Activated naive CD4-positive, alpha-beta T cell treated with anti-CD3 and anti-CD28 coated beads, Interleukin-2, amount 50 U/mL, for 24 hours (primary cell): ENCODE data around the gene VAPA.

Experiments used
- H3K27ac Mint-ChIP-seq: one replicate; pipeline ENCODE4 v1.8.0; 2021; ENCODE audit warnings: mild to moderate bottlenecking, mixed read lengths
- H3K27me3 Mint-ChIP-seq: one replicate; pipeline ENCODE4 v1.8.0; 2021; ENCODE audit warnings: mixed read lengths
- H3K36me3 Mint-ChIP-seq: one replicate; pipeline ENCODE4 v1.8.0; 2021; ENCODE audit warnings: mixed read lengths
- H3K4me1 Mint-ChIP-seq: one replicate; pipeline ENCODE4 v1.8.0; 2021; ENCODE audit warnings: mixed read lengths
- H3K4me3 Mint-ChIP-seq: one replicate; pipeline ENCODE4 v1.8.0; 2021; ENCODE audit warnings: mild to moderate bottlenecking, mixed read lengths
- H3K9me3 Mint-ChIP-seq: one replicate; pipeline ENCODE4 v1.8.0; 2021; ENCODE audit warnings: mixed read lengths

VAPA gene

DNA sequence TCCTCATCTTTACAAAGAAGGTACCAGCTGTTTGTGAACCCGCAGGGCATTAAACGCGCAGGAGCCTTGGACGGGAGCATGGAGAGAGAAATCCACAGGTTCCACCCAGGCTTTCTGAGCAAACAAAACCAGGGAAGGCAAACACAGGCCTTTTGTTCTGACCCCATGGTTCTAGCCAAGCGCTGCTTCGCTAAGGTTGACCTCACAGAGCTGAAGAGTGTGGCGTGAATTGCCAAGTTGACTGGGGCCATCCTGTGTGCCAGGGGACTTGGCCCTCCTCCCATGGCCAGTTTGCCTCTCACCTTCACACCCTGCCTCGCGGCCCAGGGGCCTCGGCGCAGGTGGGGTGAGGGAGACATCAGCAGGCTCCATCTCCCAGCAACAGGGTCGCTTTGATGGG is 74.1 kb downstream of the VAPA start:
- no peaks in the 10 kb centered on the region for H3K36me3 Mint-ChIP-seq
- H3K4me3 Mint-ChIP-seq: no peak overlapping the region
- H3K27ac Mint-ChIP-seq: no peak overlapping the region
- H3K4me1 Mint-ChIP-seq: no peaks in the 10 kb centered on the region
- no peaks in the 10 kb centered on the region for H3K9me3 Mint-ChIP-seq
- peaks cover 11% of the 10 kb centered on the region for H3K27me3 Mint-ChIP-seq

GRCh38 chr18:9988665-9989064 is 74.8 kb downstream of the VAPA start:
- no peak overlapping the region for H3K27ac Mint-ChIP-seq
- H3K4me3 Mint-ChIP-seq: no peak overlapping the region
- no peaks in the 10 kb centered on the region for H3K9me3 Mint-ChIP-seq
- H3K36me3 Mint-ChIP-seq: no peaks in the 10 kb centered on the region
- H3K27me3 Mint-ChIP-seq: peaks cover 11% of the 10 kb centered on the region
- H3K4me1 Mint-ChIP-seq: no peaks in the 10 kb centered on the region

- H3K27me3 Mint-ChIP-seq: peaks cover 11% of the 10 kb centered on the region
- H3K27ac Mint-ChIP-seq: no peak overlapping the region
- H3K9me3 Mint-ChIP-seq: no peaks in the 10 kb centered on the region
- no peaks in the 10 kb centered on the region for H3K4me1 Mint-ChIP-seq
- no peaks in the 10 kb centered on the region for H3K36me3 Mint-ChIP-seq
- H3K4me3 Mint-ChIP-seq: no peak overlapping the region
Observed at GRCh38 chr18:9989481-9989880, 75.7 kb downstream of the VAPA start.

DNA sequence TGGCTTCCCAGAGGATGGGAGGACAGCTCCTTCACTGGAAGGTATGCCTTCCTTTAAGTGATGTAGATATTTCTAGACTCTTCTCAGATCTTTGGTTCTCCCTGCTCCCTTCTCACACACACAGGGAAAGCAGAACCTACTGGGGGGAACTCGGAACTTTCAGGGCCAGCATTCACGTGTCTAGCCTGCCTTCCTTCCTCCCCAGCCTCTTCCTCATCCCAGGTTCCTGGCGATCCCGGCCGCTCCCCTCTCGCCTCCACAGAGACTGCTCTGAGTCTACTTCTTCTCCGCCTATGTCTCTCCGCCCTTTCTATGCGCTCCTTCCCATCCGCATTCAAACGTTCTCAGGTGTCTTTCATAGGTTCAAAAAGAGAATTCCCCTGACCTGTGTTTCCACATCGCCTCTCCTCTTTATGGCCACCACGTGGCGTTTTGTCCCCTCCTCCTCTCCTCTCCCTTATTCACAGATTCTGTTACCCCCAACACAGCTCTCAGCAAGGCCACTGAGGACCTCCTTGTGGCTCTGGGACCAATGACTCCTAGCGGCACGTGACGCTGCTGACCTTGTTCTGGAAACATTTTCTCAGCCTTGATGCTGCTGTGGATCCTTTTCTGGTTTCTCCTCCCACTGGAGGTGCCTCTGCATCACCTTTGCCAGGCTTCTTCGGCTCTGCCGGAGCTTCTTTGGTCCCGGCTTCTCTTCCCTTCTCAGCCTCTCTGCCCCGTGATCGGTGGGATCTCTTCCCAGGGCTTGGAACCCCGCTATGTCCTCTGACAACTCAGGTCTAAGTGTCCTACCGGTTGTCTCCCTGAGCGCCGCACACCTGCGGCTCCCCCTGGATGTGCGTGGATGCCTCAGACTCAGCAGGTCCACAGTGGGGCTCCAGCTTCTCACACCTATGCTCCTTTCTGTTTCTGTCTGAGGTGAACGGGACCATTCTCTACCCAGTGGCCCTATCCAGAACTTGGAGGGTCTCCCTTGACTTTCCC is 77.5 kb downstream of the VAPA start:
- Mint-ChIP-seq H3K4me3 (no peak overlapping the region), H3K27ac (no peak overlapping the region), H3K36me3 (no peaks in the 10 kb centered on the region), H3K27me3 (peaks cover 10% of the 10 kb centered on the region), H3K9me3 (no peaks in the 10 kb centered on the region), H3K4me1 (no peaks in the 10 kb centered on the region)

- Mint-ChIP-seq H3K27me3 (peaks cover 10% of the 10 kb centered on the region), H3K27ac (no peak overlapping the region), H3K9me3 (peaks cover 4% of the 10 kb centered on the region), H3K4me3 (no peak overlapping the region), H3K36me3 (no peaks in the 10 kb centered on the region), H3K4me1 (no peaks in the 10 kb centered on the region)
Observed at GRCh38 chr18:9992300-9992972, 78.6 kb downstream of the VAPA start.

DNA sequence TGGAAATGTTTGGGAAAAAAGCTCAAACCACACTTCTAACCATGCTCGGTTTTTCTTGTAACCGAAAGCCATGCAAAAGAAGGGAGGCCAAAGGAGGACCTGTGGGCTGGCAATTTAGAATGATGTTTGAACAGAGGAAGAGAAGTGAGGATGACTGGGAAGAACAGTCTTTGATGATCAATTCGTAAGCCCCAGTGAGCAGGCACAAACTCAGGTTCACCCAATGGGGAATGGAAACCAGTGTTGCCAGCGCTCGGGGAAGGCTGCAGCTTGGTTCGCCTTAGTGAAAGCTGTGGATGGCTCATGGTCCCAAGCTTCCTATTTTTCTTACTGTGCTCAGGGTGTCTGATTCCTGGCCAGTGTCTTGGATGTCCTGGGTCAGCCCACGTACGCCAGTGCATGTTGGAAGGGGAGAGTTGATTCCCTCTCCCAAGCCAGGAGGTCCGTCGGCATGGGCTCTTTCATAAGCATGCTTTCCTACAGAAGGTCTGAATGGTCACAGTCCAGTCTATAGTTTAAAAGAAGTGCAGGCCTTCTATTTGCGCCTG is 79.2 kb downstream of the VAPA start:
- H3K4me1 Mint-ChIP-seq: no peaks in the 10 kb centered on the region
- peaks cover 9% of the 10 kb centered on the region for H3K9me3 Mint-ChIP-seq
- no peak overlapping the region for H3K27ac Mint-ChIP-seq
- no peaks in the 10 kb centered on the region for H3K36me3 Mint-ChIP-seq
- H3K4me3 Mint-ChIP-seq: no peak overlapping the region
- peaks cover 10% of the 10 kb centered on the region for H3K27me3 Mint-ChIP-seq

GRCh38 chr18:9993521-9994025 is 79.8 kb downstream of the VAPA start:
- Mint-ChIP-seq H3K36me3 (peaks cover 3% of the 10 kb centered on the region), H3K4me3 (no peak overlapping the region), H3K27me3 (peaks cover 10% of the 10 kb centered on the region)

DNA sequence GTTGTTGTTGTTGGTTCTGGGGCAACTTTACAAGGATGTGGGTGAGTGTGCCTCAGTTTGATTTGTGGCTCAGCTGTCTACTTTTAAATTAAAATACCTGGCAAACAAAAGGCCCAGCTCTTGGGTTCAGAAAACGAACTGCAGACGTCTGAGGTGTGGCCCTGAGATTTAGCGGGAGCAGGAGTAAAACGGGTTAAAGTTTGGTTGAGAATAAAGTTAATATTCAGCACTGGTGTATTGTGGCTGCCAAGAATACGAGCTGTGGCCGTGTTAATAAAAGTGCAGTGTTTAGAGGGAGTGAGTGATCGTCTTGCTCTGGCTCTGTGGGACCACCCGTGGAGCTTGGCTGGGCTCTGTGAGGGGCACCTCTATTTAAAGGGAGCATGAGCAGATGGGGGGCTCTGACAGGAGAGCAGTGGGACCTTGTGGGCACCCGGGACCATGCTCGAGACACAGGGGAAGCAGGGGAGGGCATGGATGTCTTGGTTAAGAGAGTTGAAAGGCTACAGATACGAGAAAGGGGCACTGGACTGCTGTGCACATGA is 80.3 kb downstream of the VAPA start:
- Mint-ChIP-seq H3K4me3 (no peak overlapping the region), H3K27me3 (peaks cover 10% of the 10 kb centered on the region), H3K36me3 (peaks cover 3% of the 10 kb centered on the region)

More at GRCh38 chr18:9993521-9994025, 79.8 kb downstream of the VAPA start:
- no peak overlapping the region for H3K27ac Mint-ChIP-seq
- peaks cover 13% of the 10 kb centered on the region for H3K9me3 Mint-ChIP-seq
- no peaks in the 10 kb centered on the region for H3K4me1 Mint-ChIP-seq

DNA sequence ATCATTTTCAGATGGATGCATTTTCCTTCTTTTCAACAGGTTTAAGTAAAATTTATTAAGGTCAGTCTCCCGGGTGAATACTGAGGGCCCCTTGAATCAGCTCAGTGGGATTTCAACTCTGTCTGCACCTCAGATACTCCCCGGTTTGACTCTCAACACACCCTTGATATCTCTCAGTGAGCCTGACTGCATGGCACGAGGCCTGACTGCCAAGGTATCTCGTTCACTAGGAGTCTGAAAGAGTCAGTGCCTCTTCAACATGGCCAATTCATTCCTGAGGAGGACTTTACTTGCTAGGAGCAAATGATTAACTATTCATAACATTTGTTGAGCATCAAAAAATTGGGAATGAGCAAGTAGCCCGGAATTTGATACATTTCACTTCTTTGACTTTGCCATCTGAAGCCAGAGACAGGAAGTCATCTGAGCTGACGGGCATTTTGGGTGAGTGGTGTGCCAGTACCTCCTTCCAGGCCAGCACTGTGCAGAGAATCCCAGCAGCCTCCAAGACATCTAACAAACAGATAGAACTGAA is 81.0 kb downstream of the VAPA start:
- H3K9me3 Mint-ChIP-seq: peaks cover 21% of the 10 kb centered on the region
- H3K4me1 Mint-ChIP-seq: no peaks in the 10 kb centered on the region
- H3K4me3 Mint-ChIP-seq: no peak overlapping the region
- H3K27ac Mint-ChIP-seq: no peak overlapping the region
- peaks cover 10% of the 10 kb centered on the region for H3K27me3 Mint-ChIP-seq
- H3K36me3 Mint-ChIP-seq: peaks cover 3% of the 10 kb centered on the region

More for the DNA sequence above, 80.3 kb downstream of the VAPA start:
- Mint-ChIP-seq H3K4me1 (no peaks in the 10 kb centered on the region), H3K9me3 (peaks cover 14% of the 10 kb centered on the region), H3K27ac (no peak overlapping the region)

- H3K4me3 Mint-ChIP-seq: no peak overlapping the region
- peaks cover 3% of the 10 kb centered on the region for H3K36me3 Mint-ChIP-seq
- no peaks in the 10 kb centered on the region for H3K4me1 Mint-ChIP-seq
- H3K9me3 Mint-ChIP-seq: peaks cover 30% of the 10 kb centered on the region
- peaks cover 10% of the 10 kb centered on the region for H3K27me3 Mint-ChIP-seq
- no peak overlapping the region for H3K27ac Mint-ChIP-seq
Observed at GRCh38 chr18:9995631-9996030, 81.8 kb downstream of the VAPA start.

- Mint-ChIP-seq H3K4me3 (no peak overlapping the region), H3K27me3 (peaks cover 10% of the 10 kb centered on the region), H3K9me3 (peaks cover 31% of the 10 kb centered on the region), H3K36me3 (peaks cover 3% of the 10 kb centered on the region), H3K27ac (no peak overlapping the region), H3K4me1 (no peaks in the 10 kb centered on the region)
Observed at GRCh38 chr18:9996094-9996493, 82.3 kb downstream of the VAPA start.

- Mint-ChIP-seq H3K36me3 (peaks cover 3% of the 10 kb centered on the region), H3K27me3 (peaks cover 3% of the 10 kb centered on the region), H3K27ac (no peak overlapping the region), H3K4me1 (no peaks in the 10 kb centered on the region), H3K4me3 (no peak overlapping the region), H3K9me3 (peaks cover 31% of the 10 kb centered on the region)
Observed at GRCh38 chr18:9997711-9998110, 83.9 kb downstream of the VAPA start.

DNA sequence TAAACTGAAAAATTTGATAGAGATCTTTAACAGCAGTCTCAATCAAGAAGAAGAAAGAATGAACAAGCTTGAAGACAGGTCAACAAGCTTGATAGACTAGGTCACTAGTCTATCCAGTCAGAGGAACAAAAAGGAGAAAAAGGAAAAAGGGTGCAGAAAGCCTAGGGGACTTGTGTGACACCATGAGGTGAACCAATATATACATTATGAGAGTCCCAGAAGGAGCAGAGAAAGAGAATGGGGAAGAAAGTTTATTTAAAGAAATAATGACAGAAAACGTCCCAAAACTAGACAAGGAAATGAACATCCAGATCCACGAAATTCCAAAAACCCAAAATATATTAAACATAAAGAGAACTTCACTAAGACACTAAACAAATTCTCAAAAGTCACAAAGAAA is 84.5 kb downstream of the VAPA start:
- Mint-ChIP-seq H3K27me3 (peaks cover 1% of the 10 kb centered on the region), H3K4me3 (no peak overlapping the region), H3K27ac (no peak overlapping the region), H3K9me3 (peaks cover 31% of the 10 kb centered on the region), H3K4me1 (no peaks in the 10 kb centered on the region), H3K36me3 (peaks cover 3% of the 10 kb centered on the region)

GRCh38 chr18:10002280-10002679 is 88.5 kb downstream of the VAPA start:
- peaks cover 3% of the 10 kb centered on the region for H3K36me3 Mint-ChIP-seq
- H3K4me1 Mint-ChIP-seq: no peaks in the 10 kb centered on the region

DNA sequence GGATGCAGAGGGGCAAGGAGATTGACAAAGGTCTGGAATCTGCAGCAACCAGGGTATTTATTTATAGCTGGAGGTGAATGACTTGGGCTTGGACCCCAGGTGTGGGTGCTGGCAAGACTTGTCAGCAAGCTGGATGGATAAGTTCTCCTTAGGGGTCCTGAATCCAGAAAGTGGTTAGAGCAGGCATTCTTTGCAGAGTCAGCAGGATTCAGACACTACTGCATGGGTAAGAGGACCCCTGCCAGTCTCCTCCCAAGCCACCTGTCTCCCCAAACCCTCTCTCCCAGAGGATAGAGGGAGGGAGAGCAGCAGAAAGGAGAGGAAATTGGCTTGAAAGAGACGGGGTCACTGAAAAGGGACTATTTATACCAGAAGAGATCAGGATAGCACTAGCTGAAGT is 89.5 kb downstream of the VAPA start:
- Mint-ChIP-seq H3K36me3 (peaks cover under 1% of the 10 kb centered on the region), H3K9me3 (peaks cover 20% of the 10 kb centered on the region), H3K27me3 (no peaks in the 10 kb centered on the region), H3K4me1 (no peaks in the 10 kb centered on the region), H3K27ac (no peak overlapping the region), H3K4me3 (no peak overlapping the region)

More at GRCh38 chr18:10002280-10002679, 88.5 kb downstream of the VAPA start:
- Mint-ChIP-seq H3K9me3 (peaks cover 27% of the 10 kb centered on the region), H3K27me3 (no peaks in the 10 kb centered on the region), H3K4me3 (no peak overlapping the region), H3K27ac (no peak overlapping the region)
